Stimulated activated CD8-positive, alpha-beta memory T cell treated with anti-CD3 and anti-CD28 coated beads, Interleukin-7, amount 100 ng/mL, for 24 hours (primary cell): ENCODE measurements around the gene IL22RA1.

Source experiments
- DNase-seq: peaks from one replicate; pipeline ENCODE4 v3.0.0-alpha.2; 2020; ENCODE audit warnings: low read depth

Gene IL22RA1

GRCh38 chr1:24136956-24137539 lies 5.9 kb downstream of the IL22RA1 start:
- no peak for DNase-seq

- no peak for DNase-seq
Measured at GRCh38 chr1:24134376-24134775, 8.6 kb downstream of the IL22RA1 start.

GRCh38 chr1:24133819-24134218 lies 9.1 kb downstream of the IL22RA1 start:
- no peak for DNase-seq

GRCh38 chr1:24130385-24130784 lies 12.6 kb downstream of the IL22RA1 start:
- no peak for DNase-seq

- no peak for DNase-seq
Measured at GRCh38 chr1:24127801-24128363, 15.1 kb downstream of the IL22RA1 start.

- DNase-seq = no peak
Measured at GRCh38 chr1:24127134-24127800, 15.7 kb downstream of the IL22RA1 start.

- no peak for DNase-seq
Measured at GRCh38 chr1:24126672-24127023, 16.3 kb downstream of the IL22RA1 start.

GRCh38 chr1:24126018-24126671 lies 16.8 kb downstream of the IL22RA1 start:
- DNase-seq = no peak

GRCh38 chr1:24125456-24125855 lies 17.5 kb downstream of the IL22RA1 start:
- DNase-seq = no peak

- no peak for DNase-seq
Measured at GRCh38 chr1:24124980-24125379, 18.0 kb downstream of the IL22RA1 start.

GRCh38 chr1:24123611-24124010 lies 19.3 kb downstream of the IL22RA1 start:
- DNase-seq = no peak

GRCh38 chr1:24122776-24123175 lies 20.2 kb downstream of the IL22RA1 start:
- no peak for DNase-seq

- no peak for DNase-seq
Measured at GRCh38 chr1:24121406-24121805, 21.5 kb downstream of the IL22RA1 start.

- no peak for DNase-seq
Measured at GRCh38 chr1:24120965-24121364, 22.0 kb downstream of the IL22RA1 start.

GRCh38 chr1:24119859-24120756 lies 22.8 kb downstream of the IL22RA1 start:
- no peak for DNase-seq

GRCh38 chr1:24119489-24119858 lies 23.5 kb downstream of the IL22RA1 start:
- no peak for DNase-seq

GRCh38 chr1:24118410-24119242 lies 24.3 kb downstream of the IL22RA1 start:
- no peak for DNase-seq

- DNase-seq = no peak
Measured at GRCh38 chr1:24117722-24118409, 25.1 kb downstream of the IL22RA1 start.

GRCh38 chr1:24117132-24117531 lies 25.8 kb downstream of the IL22RA1 start:
- no peak for DNase-seq

GRCh38 chr1:24114753-24115152 lies 28.2 kb downstream of the IL22RA1 start:
- no peak for DNase-seq

- no peak for DNase-seq
Measured at GRCh38 chr1:24113641-24114033, 29.3 kb downstream of the IL22RA1 start.
